SK-N-SH (cell line): ENCODE results near the gene UBE3C. TPM values are rescaled to one million over a fixed set of nuclear protein-coding genes. Genes with fewer than 3 reads are reported as not detected.

ENCODE experiments used
- CTCF ChIA-PET: fragments of 300-600, 350-600 bp; formaldehyde crosslinking; extraction: SDS; loops from one replicate; lab custom pipeline; 2021; lab: Yijun Ruan, JAX
- POLR2A ChIA-PET: fragments of 350-600 bp; sonication (Branson Sonifier 250); formaldehyde crosslinking; extraction: SDS; loops from one replicate; lab custom pipeline; 2020; ENCODE audit warnings: antibody characterized with exemption, inconsistent platforms; lab: Yijun Ruan, JAX
- DNase-seq: peaks from one replicate; pipeline ENCODE4 v3.0.0; 2012
- H2AFZ ChIP-seq: fragments of 200-600 bp; sonication (generic); 2 replicates; pipeline ENCODE4 v1.8.1; 2016; ENCODE audit warnings: antibody characterized with exemption, mild to moderate bottlenecking, low read depth
- H3F3A ChIP-seq: fragments of 200-600 bp; sonication (generic); replicated peaks from 2 replicates; pipeline ENCODE3; 2016; ENCODE audit warnings: antibody characterized with exemption, mild to moderate bottlenecking; ENCODE audit not compliant: insufficient read depth
- H3K27ac ChIP-seq, 2 experiments: fragments of 200-500 bp in 1 of 2; fragments of 200-600 bp in 1 of 2; sonication (Bioruptor generic) in 1 of 2; sonication (generic), shearing (Covaris generic) in 1 of 2; 2 replicates each; pipeline versions ENCODE4 v1.5.1 to v1.6.1; 2014 to 2016; ENCODE audit warnings: low read depth in 2 of 2, inconsistent platforms in 1 of 2, low read length in 1 of 2, mild to moderate bottlenecking in 1 of 2, mixed read lengths in 1 of 2
- H3K27me3 ChIP-seq: fragments of 200-600 bp; sonication (generic), shearing (Covaris generic); 2 replicates; pipeline ENCODE4 v1.6.1; 2016; ENCODE audit warnings: mixed run types; ENCODE audit not compliant: insufficient read depth
- H3K36me3 ChIP-seq, 2 experiments: fragments of 200-500 bp in 1 of 2; fragments of 200-600 bp in 1 of 2; sonication (Bioruptor generic) in 1 of 2; sonication (generic) in 1 of 2; replicated peaks in 1 of 2; 2 replicates each; pipeline versions ENCODE3 to v1.5.1; 2014 to 2016; ENCODE audit warnings: low read length in 1 of 2, mild to moderate bottlenecking in 1 of 2; ENCODE audit not compliant: insufficient read depth in 2 of 2, control insufficient read depth in 1 of 2
- H3K4me1 ChIP-seq, 2 experiments: fragments of 200-500 bp in 1 of 2; fragments of 200-600 bp in 1 of 2; sonication (Bioruptor generic) in 1 of 2; sonication (generic), shearing (Covaris generic) in 1 of 2; 2 replicates each; pipeline versions ENCODE4 v1.5.1 to v1.6.1; 2014 to 2016; ENCODE audit warnings: low read depth in 1 of 2, low read length in 1 of 2, mixed run types in 1 of 2; ENCODE audit not compliant: insufficient read depth in 2 of 2, control insufficient read depth in 1 of 2
- H3K4me2 ChIP-seq: fragments of 200-600 bp; sonication (generic), shearing (Covaris generic); 2 replicates; pipeline ENCODE4 v1.6.1; 2017; ENCODE audit warnings: mixed run types
- H3K4me3 ChIP-seq, 2 experiments: fragments of 200-500 bp in 1 of 2; fragments of 200-600 bp in 1 of 2; sonication (Bioruptor generic) in 1 of 2; sonication (generic), shearing (Covaris generic) in 1 of 2; 2 replicates each; pipeline versions ENCODE4 v1.5.1 to v1.8.1; 2014 to 2016; ENCODE audit warnings: low read depth in 2 of 2, inconsistent platforms in 1 of 2, low read length in 1 of 2, mild to moderate bottlenecking in 1 of 2, mixed read lengths in 1 of 2, moderate library complexity in 1 of 2
- H3K79me2 ChIP-seq: fragments of 200-600 bp; sonication (generic); 2 replicates; pipeline ENCODE4 v1.8.1; 2017; ENCODE audit warnings: mild to moderate bottlenecking; ENCODE audit not compliant: insufficient read depth
- H3K9ac ChIP-seq: fragments of 200-600 bp; sonication (generic); 2 replicates; pipeline ENCODE4 v1.6.1; 2017; ENCODE audit warnings: mixed run types
- H3K9me2 ChIP-seq: fragments of 200-600 bp; sonication (generic); 2 replicates; pipeline ENCODE4 v1.6.1; 2017; ENCODE audit warnings: mixed run types
- H3K9me3 ChIP-seq: fragments of 200-600 bp; sonication (generic); 2 replicates; pipeline ENCODE4 v1.6.1; 2017; ENCODE audit warnings: mixed run types, mild to moderate bottlenecking, moderate library complexity
- H4K20me1 ChIP-seq: fragments of 200-600 bp; sonication (generic); 2 replicates; pipeline ENCODE4 v1.6.1; 2017; ENCODE audit warnings: mild to moderate bottlenecking, mixed run types; ENCODE audit not compliant: insufficient read depth
- CHD2 ChIP-seq: fragments of 150-350 bp; IDR thresholded peaks from 2 replicates; pipeline ENCODE4 v1.6.1; 2018; ENCODE audit warnings: low read length; ENCODE audit not compliant: partially characterized antibody
- CTCF ChIP-seq: fragments of 200-600 bp; sonication (generic); IDR thresholded peaks from 2 replicates; pipeline ENCODE4 v1.6.1; 2017; ENCODE audit warnings: antibody characterized with exemption, mild to moderate bottlenecking, moderate library complexity
- ELF1 ChIP-seq: IDR thresholded peaks from 2 replicates; pipeline ENCODE4 v1.4.0; 2012
- EZH2phosphoT487 ChIP-seq: fragments of 200-600 bp; sonication (generic); IDR thresholded peaks from 2 replicates; pipeline ENCODE4 v1.6.1; 2017; ENCODE audit warnings: low read depth, mixed run types, mild to moderate bottlenecking, antibody characterized with exemption, moderate library complexity, borderline replicate concordance
- FOSL2 ChIP-seq: IDR thresholded peaks from 2 replicates; pipeline ENCODE4 v1.4.0; 2012; ENCODE audit warnings: low read depth, mild to moderate bottlenecking, moderate library complexity, borderline replicate concordance
- FOXJ3 ChIP-seq: sonication (generic); formaldehyde crosslinking; IDR thresholded peaks from 2 replicates; pipeline ENCODE4 v1.5.1; 2020; ENCODE audit warnings: mild to moderate bottlenecking, missing genetic modification reagents
- GABPA ChIP-seq: IDR thresholded peaks from 2 replicates; pipeline ENCODE4 v1.4.0; 2012; ENCODE audit warnings: low read depth, mild to moderate bottlenecking
- IRF3 ChIP-seq: fragments of 150-350 bp; IDR thresholded peaks from 2 replicates; pipeline ENCODE4 v1.6.1; 2016; ENCODE audit warnings: mild to moderate bottlenecking, low read depth, low read length
- JUND ChIP-seq: IDR thresholded peaks from 2 replicates; pipeline ENCODE4 v1.4.0; 2012
- REST ChIP-seq: IDR thresholded peaks from 2 replicates; pipeline ENCODE4 v1.6.1; 2012; ENCODE audit warnings: mild to moderate bottlenecking, low read depth, low read length, moderate library complexity
- SMC3 ChIP-seq: IDR thresholded peaks from 2 replicates; pipeline ENCODE4 v1.6.1; 2012; ENCODE audit warnings: low read depth, low read length, improper control_type of control experiment
- USF1 ChIP-seq: IDR thresholded peaks from 2 replicates; pipeline ENCODE4 v1.4.0; 2012; ENCODE audit warnings: low read depth, borderline replicate concordance
- USF2 ChIP-seq: fragments of 150-350 bp; IDR thresholded peaks from 2 replicates; pipeline ENCODE4 v1.6.1; 2017; ENCODE audit warnings: antibody characterized with exemption, low read length, low read depth, borderline replicate concordance
- YY1 ChIP-seq: IDR thresholded peaks from 2 replicates; pipeline ENCODE4 v1.4.0; 2012; ENCODE audit warnings: low read depth, mild to moderate bottlenecking
- WGBS: methylation state at CpG from one replicate; pipeline ENCODE4 v1.1.6; 2017; ENCODE audit warnings: low lambda C conversion rate; 5-methylcytosine and 5-hydroxymethylcytosine counted together
- polyA plus RNA-seq, 3 experiments: library from polyadenylated mRNA; depleted of rRNA; stranded (reverse); fragments of >200 nt; gene quantifications; 2 replicates each; pipeline ENCODE4 v1.2.3, GENCODE V29; 2012

The UBE3C gene
- polyA plus RNA-seq, 1 of the 3 experiments (the other 2 are of a cell fraction) = 48.4 TPM

GRCh38 chr7:157122800-157123495, 15.8 kb upstream of the UBE3C start:
- Histone ChIP-seq H4K20me1 (no peaks in the 10 kb centered on the region), H3K9ac (no peak overlapping the region), H3K4me1 (peaks cover 0 to 2% of the 10 kb centered on the region in 2 experiments; a peak in 1 of 4 replicates), H3K4me3 (no peak overlapping the region), H3K36me3 (no peaks in the 10 kb centered on the region), H3K27ac (no peak overlapping the region), H3K4me2 (no peak overlapping the region), H3K27me3 (no peaks in the 10 kb centered on the region; the same call in 1 of the 2 replicates), H3K79me2 (no peaks in the 10 kb centered on the region), H3F3A (no peaks in the 10 kb centered on the region), H3K9me3 (no peaks in the 10 kb centered on the region), H2AFZ (no peak overlapping the region), H3K9me2 (no peaks in the 10 kb centered on the region)
- CTCF ChIA-PET = interaction anchor here (0.5 to 1.7 kb wide), 2 partner anchors 14 to 994 kb away, joined by 3 to 4 read pairs; no protein-coding TSS in a partner anchor
- WGBS = 78% methylated on average over 10 of the region's 12 CpGs
- peak; percentile 40 for DNase-seq
- TF ChIP-seq REST (no peak), CHD2 (no peak), USF2 (no peak), JUND (no peak), EZH2phosphoT487 (no peak), USF1 (no peak), SMC3 (no peak), FOXJ3 (no peak), CTCF (no peak), FOSL2 (no peak), YY1 (no peak), GABPA (no peak), IRF3 (no peak), ELF1 (no peak)
- POLR2A ChIA-PET = no interaction called here
